Osteocyte (in vitro differentiated cells): ENCODE measurements around the gene DPF1. TPM values are rescaled to one million over a fixed set of nuclear protein-coding genes. Genes with fewer than 3 reads are reported as not detected.

Experiments
- DNase-seq: peaks from one replicate; pipeline ENCODE4 v3.0.0; 2021; ENCODE audit warnings: mixed read lengths; ENCODE audit not compliant: unreplicated experiment; ENCODE audit errors: extremely low spot score
- H3K27ac Mint-ChIP-seq: one replicate; pipeline ENCODE4 v1.8.0; 2021; ENCODE audit warnings: mild to moderate bottlenecking, mixed read lengths; ENCODE audit not compliant: unreplicated experiment
- H3K27me3 Mint-ChIP-seq: one replicate; pipeline ENCODE4 v1.8.0; 2021; ENCODE audit warnings: mixed read lengths; ENCODE audit not compliant: unreplicated experiment
- H3K36me3 Mint-ChIP-seq: one replicate; pipeline ENCODE4 v1.8.0; 2021; ENCODE audit warnings: mixed read lengths; ENCODE audit not compliant: unreplicated experiment
- H3K4me1 Mint-ChIP-seq: one replicate; pipeline ENCODE4 v1.8.0; 2021; ENCODE audit warnings: mixed read lengths; ENCODE audit not compliant: unreplicated experiment
- H3K4me3 Mint-ChIP-seq: one replicate; pipeline ENCODE4 v1.8.0; 2021; ENCODE audit warnings: mild to moderate bottlenecking, moderate library complexity, mixed read lengths; ENCODE audit not compliant: unreplicated experiment
- H3K9me3 Mint-ChIP-seq: one replicate; pipeline ENCODE4 v1.8.0; 2021; ENCODE audit warnings: mixed read lengths; ENCODE audit not compliant: unreplicated experiment
- CTCF ChIP-seq: fragments of 200-600 bp; sonication (generic); IDR thresholded peaks from 2 replicates; pipeline ENCODE4 v1.5.0; 2021; ENCODE audit warnings: antibody characterized with exemption, mild to moderate bottlenecking, moderate library complexity
- total RNA-seq: library from RNA; stranded (reverse); gene quantifications from 2 replicates; pipeline ENCODE4 v1.2.1, GENCODE V29; 2021

DPF1 gene
- total RNA-seq, 1 donor from 2014 or later, result 2.2 TPM

- Mint-ChIP-seq H3K27me3 (no peaks in the 10 kb centered on the region), H3K4me3 (peak overlapping the region; percentile 82), H3K9me3 (no peaks in the 10 kb centered on the region), H3K27ac (no peak overlapping the region), H3K36me3 (no peaks in the 10 kb centered on the region), H3K4me1 (peaks cover 20% of the 10 kb centered on the region)
- no peak for TF ChIP-seq CTCF
- no peak for DNase-seq
Observed at GRCh38 chr19:38223617-38224013, 407 bp downstream of the DPF1 start.

GRCh38 chr19:38223119-38223523 is 901 bp downstream of the DPF1 start:
- no peaks in the 10 kb centered on the region for H3K9me3 Mint-ChIP-seq
- H3K36me3 Mint-ChIP-seq, result no peaks in the 10 kb centered on the region
- no peaks in the 10 kb centered on the region for H3K27me3 Mint-ChIP-seq
- H3K4me3 Mint-ChIP-seq, result peak overlapping the region; percentile 82
- DNase-seq, result no peak
- no peak overlapping the region for H3K27ac Mint-ChIP-seq
- H3K4me1 Mint-ChIP-seq, result peaks cover 19% of the 10 kb centered on the region
- no peak for TF ChIP-seq CTCF

GRCh38 chr19:38221919-38222830 is 1.8 kb downstream of the DPF1 start:
- Mint-ChIP-seq H3K36me3 (no peaks in the 10 kb centered on the region), H3K4me1 (peaks cover 13% of the 10 kb centered on the region), H3K9me3 (no peaks in the 10 kb centered on the region), H3K4me3 (no peak overlapping the region), H3K27ac (no peak overlapping the region), H3K27me3 (no peaks in the 10 kb centered on the region)
- no peak for DNase-seq
- TF ChIP-seq CTCF, result no peak

GRCh38 chr19:38221421-38221820 is 2.6 kb downstream of the DPF1 start:
- Mint-ChIP-seq H3K4me3 (no peak overlapping the region), H3K27me3 (no peaks in the 10 kb centered on the region), H3K9me3 (no peaks in the 10 kb centered on the region), H3K36me3 (no peaks in the 10 kb centered on the region), H3K4me1 (peaks cover 13% of the 10 kb centered on the region), H3K27ac (no peak overlapping the region)
- DNase-seq, result no peak
- no peak for TF ChIP-seq CTCF

- Mint-ChIP-seq H3K27ac (no peak overlapping the region), H3K9me3 (no peaks in the 10 kb centered on the region), H3K36me3 (no peaks in the 10 kb centered on the region), H3K27me3 (no peaks in the 10 kb centered on the region), H3K4me1 (peaks cover 9% of the 10 kb centered on the region), H3K4me3 (no peak overlapping the region)
- no peak for DNase-seq
- TF ChIP-seq CTCF, result no peak
Observed at GRCh38 chr19:38219221-38219620, 4.8 kb downstream of the DPF1 start.
